ENCODE results near the gene DTX3.

- no peak for TF ChIP-seq CTCF (conservative IDR thresholded peaks at IDR 0.05; ENCODE audit: low read depth, low read length)
- no peak for TF ChIP-seq EZH2 (IDR thresholded peaks at IDR 0.05; ENCODE audit: low read length, unreplicated experiment)
Observed at GRCh38 chr12:57657744-57658143, 53.1 kb downstream of the DTX3 start.
